Memory B cell (primary cell): ENCODE data around the gene CAPN1.
A peak's percentile ranks its signal among the peaks of the same experiment; 100 is the strongest.
"Not testable (repeated sequence)": the region's sequence is repeated elsewhere in the genome, so short reads cannot be mapped to it uniquely, and the experiment has no call there.

ENCODE experiments used
- ATAC-seq: fragments of 150-1000 bp; cut with Tn5 transposase; 2 replicates; pipeline ENCODE4 v1.10.0; 2021; ENCODE audit warnings: low read depth, mild to moderate bottlenecking, moderate library complexity
- DNase-seq, 2 donors: peaks; one replicate each; pipeline ENCODE4 v3.0.0; 2022; ENCODE audit warnings: low spot score in 2 of 2
- H3K27ac Mint-ChIP-seq: one replicate; pipeline ENCODE4 v1.8.0; 2022; ENCODE audit warnings: mild to moderate bottlenecking, moderate library complexity, mixed read lengths
- H3K27me3 Mint-ChIP-seq: one replicate; pipeline ENCODE4 v1.8.0; 2022; ENCODE audit warnings: mixed read lengths
- H3K36me3 Mint-ChIP-seq: one replicate; pipeline ENCODE4 v1.8.0; 2022; ENCODE audit warnings: mild to moderate bottlenecking, mixed read lengths
- H3K4me1 Mint-ChIP-seq: one replicate; pipeline ENCODE4 v1.8.0; 2022; ENCODE audit warnings: mixed read lengths
- H3K4me3 Mint-ChIP-seq: one replicate; pipeline ENCODE4 v1.8.0; 2022; ENCODE audit warnings: mild to moderate bottlenecking, moderate library complexity, mixed read lengths
- H3K9me3 Mint-ChIP-seq: one replicate; pipeline ENCODE4 v1.8.0; 2022; ENCODE audit warnings: mixed read lengths

The CAPN1 gene

DNA sequence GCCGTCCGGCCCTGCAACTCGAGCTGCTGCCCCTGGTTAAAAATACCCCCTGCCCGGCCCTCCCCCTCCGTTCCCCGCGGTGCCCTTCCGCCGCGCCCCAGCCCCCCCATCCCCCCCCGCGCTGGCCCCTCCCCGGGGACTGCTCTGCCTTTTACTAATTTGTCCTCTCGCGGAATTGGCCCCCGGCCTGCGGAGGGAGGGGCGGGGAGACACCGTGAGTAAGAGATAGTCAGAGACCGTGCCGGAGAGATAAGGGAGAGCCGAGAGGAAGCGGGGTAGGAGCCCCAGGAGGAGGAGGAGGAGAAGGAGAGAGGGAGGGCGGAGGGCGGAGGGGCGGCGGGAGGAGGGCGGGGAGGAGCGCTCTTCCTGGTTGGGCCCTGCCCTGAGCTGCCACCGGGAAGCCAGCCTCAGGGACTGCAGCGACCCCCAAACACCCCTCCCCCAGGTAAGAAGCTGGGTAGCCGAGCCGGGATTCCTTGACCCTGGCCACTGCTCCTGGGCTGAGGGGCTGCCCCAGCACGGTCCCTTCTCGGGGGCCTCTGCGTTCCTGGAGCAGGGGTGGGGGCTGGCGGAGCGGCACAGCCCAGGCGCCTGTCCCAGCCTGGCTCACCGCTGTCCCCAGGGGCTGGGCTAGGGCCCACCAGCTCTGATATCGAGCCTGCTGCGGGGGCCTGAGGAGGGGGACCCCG lies at the start of gene CAPN1:
TSS of gene CAPN1 (plus strand) at position 360 of the 689 bp plus-strand sequence. CDS start 774 bp downstream, outside the sequence.
- Mint-ChIP-seq H3K4me1 (peaks cover 30% of the 10 kb centered on the region), H3K36me3 (peaks cover 8% of the 10 kb centered on the region), H3K27me3 (no peaks in the 10 kb centered on the region), H3K4me3 (peak within 1 kb of the TSS; percentile 99), H3K27ac (peak within 1 kb of the TSS; percentile 90), H3K9me3 (no peaks in the 10 kb centered on the region)
- ATAC-seq, result peak; percentile 46
- peak; percentile 23 to 30 for DNase-seq

DNA sequence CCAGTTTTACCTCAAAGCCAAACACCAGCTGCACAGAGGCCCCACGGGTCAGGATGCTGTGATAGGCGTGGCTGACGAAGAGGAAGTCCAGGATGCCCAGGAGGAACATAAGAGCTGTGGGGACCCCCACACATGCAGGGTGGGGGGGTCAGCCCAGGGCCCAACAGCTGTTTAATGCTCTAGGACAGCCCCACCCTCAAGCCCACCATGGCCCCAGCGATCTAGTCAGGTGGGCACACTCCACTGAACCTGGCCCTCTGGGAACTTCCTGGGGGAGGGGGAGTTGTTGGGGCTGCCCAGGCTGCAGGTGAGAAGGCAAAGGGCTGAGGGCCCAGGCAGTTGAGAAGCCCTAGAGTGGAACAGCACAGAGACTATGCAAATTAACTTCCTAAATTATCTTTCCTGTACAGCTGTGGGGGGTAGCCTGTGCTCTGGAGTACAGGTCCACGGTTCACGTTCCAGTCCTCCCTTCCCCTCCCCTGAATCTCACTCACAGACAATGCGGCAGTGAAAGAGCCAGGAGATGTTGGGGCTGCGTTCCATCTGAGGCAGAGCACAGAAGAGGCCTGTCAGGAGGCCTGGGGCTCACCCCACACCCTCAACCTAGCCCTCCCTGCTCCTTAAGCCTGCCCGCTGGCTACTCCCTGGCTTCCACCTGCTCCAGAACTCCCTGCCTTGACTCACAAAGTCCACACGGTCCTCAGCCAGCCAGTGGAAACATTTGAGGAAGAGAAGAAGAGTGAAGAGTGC lies 49.3 kb upstream of the CAPN1 start:
- DNase-seq, result peak; percentile 54 to 59
- Mint-ChIP-seq H3K9me3 (no peaks in the 10 kb centered on the region), H3K27ac (peak overlapping the region; percentile 100), H3K4me3 (peak overlapping the region; percentile 100), H3K27me3 (no peaks in the 10 kb centered on the region), H3K36me3 (peaks cover 23% of the 10 kb centered on the region), H3K4me1 (peaks cover 52% of the 10 kb centered on the region)
- ATAC-seq, result peak; percentile 55

DNA sequence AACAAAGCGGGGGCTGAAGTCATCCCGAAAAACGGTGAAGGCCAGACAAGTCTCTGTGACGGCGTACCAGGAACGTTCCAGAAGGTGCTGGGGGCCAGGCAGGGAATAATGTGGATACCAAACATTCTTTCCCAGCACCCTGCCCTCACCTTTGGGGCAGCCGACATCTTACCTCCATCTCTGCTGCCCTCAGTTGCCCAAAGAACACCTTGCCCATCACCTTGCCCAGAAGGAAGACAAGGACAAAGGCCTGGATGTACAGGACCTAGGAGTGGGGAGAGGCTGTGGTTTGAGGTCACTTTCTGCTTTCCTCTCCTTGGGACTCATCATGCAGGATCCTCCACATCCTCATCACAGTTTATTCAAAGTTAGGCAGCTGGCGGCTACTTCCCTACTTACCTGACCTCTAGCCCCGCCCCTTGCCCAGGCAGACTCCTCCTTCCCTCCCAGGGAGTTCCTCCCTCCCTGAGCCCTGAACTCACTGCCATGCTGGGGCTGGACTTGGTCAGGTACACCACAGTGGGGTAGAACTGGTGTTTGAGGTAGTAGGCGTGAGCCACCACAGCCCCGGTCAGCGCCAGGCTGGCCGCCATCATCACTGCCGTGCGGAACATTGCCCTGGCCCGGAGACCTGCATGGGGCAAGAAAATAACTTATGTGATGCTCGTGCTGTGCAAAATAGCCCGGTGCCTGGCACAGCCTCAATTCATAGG lies 48.6 kb upstream of the CAPN1 start:
- Mint-ChIP-seq H3K4me1 (peaks cover 51% of the 10 kb centered on the region), H3K27me3 (no peaks in the 10 kb centered on the region), H3K4me3 (peak overlapping the region; percentile 100), H3K36me3 (peaks cover 23% of the 10 kb centered on the region), H3K9me3 (no peaks in the 10 kb centered on the region), H3K27ac (peak overlapping the region; percentile 100)
- DNase-seq (peak; percentile 47 to 55), ATAC-seq (peak; percentile 8)

DNA sequence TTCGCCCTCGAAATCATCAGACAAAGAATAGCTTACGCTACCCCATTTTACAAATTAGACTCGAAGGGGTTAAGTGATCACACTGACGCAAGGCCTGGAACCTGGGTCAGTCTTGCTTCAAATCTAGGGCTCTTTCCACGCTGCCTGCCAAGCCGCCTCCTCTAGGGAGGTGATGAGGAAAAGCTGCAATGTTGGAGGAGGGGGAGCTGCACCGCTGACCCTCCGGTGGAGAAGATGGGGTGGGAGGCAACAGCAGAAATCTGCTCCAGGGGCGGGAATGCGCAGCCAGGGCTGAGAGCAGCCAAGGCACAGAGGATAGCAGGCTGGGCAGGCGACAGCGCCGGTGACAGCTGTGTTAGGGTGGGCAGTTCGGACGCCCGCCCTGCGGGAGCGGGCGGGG lies 48.0 kb upstream of the CAPN1 start:
- Mint-ChIP-seq H3K9me3 (no peaks in the 10 kb centered on the region), H3K4me3 (peak overlapping the region; percentile 100), H3K27ac (peak overlapping the region; percentile 100), H3K4me1 (peaks cover 51% of the 10 kb centered on the region), H3K27me3 (no peaks in the 10 kb centered on the region), H3K36me3 (peaks cover 23% of the 10 kb centered on the region)
- DNase-seq, result no peak
- ATAC-seq, result no peak

DNA sequence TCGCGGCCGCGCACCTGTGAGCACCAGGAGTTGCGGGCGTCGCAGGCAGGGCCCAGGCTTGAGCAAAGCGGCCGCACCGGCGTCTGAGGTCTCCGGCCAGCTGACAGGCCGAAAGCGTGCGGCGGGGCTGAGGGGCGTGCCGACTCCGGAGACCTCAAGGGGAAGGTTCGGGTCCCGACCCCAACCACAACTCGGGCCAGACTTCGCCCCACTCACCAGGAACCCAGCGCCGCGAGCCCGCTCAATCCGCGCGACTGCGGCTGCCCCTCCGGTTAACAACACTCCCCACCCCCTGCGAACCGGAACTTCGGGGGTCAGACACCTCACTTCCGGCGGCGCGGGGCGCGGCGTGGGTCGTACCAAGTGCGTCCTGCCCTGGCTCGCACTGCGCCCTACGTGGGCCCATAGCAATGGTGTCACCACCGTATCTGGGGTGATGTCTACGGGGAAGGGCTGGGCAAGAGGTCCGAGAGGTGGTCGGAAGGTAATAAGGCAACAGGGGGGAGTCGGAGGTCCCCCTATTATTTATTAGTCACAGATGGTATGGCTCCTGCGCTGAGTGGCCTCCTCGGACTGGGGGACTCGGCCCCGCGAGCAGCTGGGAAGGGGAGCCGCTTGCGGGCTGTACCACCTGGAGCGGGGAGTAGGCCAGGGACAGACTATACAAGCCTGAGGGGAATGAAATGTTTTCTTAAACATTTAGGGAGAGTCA lies 47.3 kb upstream of the CAPN1 start, which contains the start of gene SYVN1:
TSS of gene SYVN1 (minus strand) at position 280 of the 712 bp plus-strand sequence. CDS start 918 bp downstream, outside the sequence.
- H3K9me3 Mint-ChIP-seq, result no peaks in the 10 kb centered on the region
- H3K36me3 Mint-ChIP-seq, result peaks cover 23% of the 10 kb centered on the region
- H3K27ac Mint-ChIP-seq, result peak within 1 kb of the TSS; percentile 100
- ATAC-seq, result peak; percentile 67
- no peaks in the 10 kb centered on the region for H3K27me3 Mint-ChIP-seq
- DNase-seq, result peak; percentile 90 to 95
- H3K4me1 Mint-ChIP-seq, result peaks cover 51% of the 10 kb centered on the region
- peak within 1 kb of the TSS; percentile 100 for H3K4me3 Mint-ChIP-seq

DNA sequence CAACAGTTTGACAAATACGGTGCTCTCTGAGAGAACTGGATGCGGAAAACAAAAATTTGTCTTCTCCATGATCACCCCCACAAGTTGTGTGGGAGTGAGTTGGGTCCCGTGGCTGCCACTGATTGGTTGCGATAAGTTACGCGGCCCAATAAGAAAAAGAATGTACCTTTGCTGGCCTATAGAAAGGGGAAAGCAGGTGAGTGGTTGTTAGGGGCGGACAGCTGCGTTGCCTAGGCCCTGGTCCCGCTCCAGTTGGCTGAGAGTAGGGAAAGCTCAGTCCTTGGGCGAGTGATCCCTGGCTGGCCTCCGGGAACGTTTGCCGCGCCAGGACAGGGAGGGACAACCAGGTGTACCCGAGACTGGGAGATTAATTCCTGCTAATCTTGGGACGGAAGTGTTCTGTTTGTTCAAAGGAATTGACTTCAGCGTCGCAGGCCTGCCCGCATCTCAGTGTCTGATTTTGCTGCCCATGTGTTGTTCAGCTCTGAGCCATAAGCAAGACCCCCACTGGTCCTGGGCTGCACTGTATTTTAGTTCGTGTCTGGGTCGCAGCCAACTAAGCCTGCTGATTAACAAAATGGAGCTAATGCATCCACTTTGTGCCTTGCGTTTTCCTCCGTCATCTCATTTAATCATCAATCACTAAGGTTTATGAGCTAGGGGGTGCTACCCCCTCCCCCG lies 46.6 kb upstream of the CAPN1 start:
- H3K4me3 Mint-ChIP-seq, result peak overlapping the region; percentile 100
- H3K27ac Mint-ChIP-seq, result peak overlapping the region; percentile 100
- ATAC-seq (peak; percentile 73), DNase-seq (peak in 1 of 2 donors; percentile 77)
- no peaks in the 10 kb centered on the region for H3K27me3 Mint-ChIP-seq
- no peaks in the 10 kb centered on the region for H3K9me3 Mint-ChIP-seq
- peaks cover 22% of the 10 kb centered on the region for H3K36me3 Mint-ChIP-seq
- peaks cover 45% of the 10 kb centered on the region for H3K4me1 Mint-ChIP-seq

DNA sequence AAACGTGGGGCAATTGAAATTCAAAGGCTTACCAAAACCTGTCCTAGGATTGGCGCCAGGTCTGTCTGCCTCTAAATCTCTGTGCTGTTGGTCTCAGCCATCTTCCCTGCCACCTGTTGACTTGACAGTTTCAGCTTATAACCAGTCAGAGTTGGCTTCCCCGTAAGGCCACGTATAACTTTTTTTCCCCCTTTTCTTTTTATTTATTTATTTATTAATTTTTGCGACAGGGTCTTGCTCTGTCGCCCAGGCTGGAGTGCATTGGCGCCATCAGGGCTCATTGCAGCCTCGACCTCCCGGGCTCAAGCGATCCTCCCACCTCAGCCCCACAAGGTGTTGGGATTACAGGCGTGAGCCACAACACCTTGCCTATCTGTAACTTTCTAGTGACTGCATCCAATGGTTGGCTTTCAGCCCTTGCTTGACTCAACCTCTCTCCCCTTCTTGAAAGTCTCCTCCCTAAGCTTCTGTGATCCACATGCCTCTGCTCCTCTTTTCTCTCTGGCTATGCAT lies 46.0 kb upstream of the CAPN1 start:
- Mint-ChIP-seq H3K9me3 (no peaks in the 10 kb centered on the region), H3K27ac (peak overlapping the region; percentile 100), H3K4me3 (peak overlapping the region; percentile 100), H3K27me3 (no peaks in the 10 kb centered on the region), H3K4me1 (peaks cover 41% of the 10 kb centered on the region), H3K36me3 (peaks cover 18% of the 10 kb centered on the region)
- ATAC-seq (no peak), DNase-seq (no peak)

DNA sequence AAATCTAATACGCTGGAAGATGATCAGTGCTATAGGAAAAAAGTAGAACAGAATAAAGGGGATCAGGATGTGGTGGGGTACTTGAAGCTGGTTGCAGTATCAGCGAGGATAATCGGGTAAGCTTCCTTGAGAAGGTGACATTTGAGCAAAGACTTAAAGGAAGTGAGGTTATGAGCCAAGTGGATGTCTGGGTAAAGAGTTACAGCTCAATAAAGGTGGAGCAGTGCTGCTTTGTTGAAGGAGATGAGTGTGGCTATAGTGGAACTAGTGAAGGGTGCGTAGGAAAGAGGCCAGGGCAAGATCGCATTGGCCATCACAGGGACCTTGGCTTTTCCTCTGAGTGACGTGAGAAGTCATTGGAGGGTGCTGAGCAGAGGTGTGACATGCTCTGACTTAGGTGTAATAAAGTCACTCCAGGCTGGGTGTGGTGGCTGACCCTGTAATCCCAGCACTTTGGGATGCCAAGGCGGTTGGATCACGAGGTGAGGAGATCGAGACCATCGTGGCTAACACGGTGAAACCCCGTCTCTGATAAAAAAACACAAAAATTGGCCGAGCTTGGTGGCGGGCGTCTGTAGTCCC lies 45.1 kb upstream of the CAPN1 start:
- Mint-ChIP-seq H3K27me3 (no peaks in the 10 kb centered on the region), H3K4me3 (no peak overlapping the region), H3K9me3 (no peaks in the 10 kb centered on the region), H3K27ac (no peak overlapping the region), H3K4me1 (peaks cover 31% of the 10 kb centered on the region), H3K36me3 (peaks cover 13% of the 10 kb centered on the region)
- DNase-seq (no peak), ATAC-seq (no peak)

DNA sequence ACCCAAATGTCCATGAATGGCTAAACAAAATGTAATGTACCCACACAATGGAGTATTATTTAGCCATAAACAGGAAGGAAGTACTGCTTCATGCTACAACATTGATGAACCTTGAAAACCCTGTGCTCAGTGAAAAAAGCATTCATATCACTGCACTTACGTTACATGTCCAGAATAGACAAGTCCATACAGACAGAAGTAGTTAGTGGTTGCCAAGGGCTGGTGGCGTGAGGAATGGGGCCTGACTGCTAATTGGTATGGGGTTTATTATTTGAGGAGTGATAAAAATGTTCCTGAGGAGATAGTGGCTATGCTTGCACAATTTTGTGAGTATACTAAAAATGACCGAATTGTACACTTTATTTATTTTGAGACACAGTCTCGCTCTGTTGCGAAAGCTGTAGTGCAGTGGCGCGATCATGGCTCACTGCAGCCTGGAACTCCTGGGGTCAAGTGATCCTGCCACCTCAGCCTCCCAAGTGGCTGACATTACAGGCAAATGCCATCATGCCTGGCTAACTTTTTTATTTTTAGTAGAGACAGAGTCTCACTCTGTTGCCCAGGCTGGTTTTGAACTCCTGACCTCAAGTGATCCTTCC lies 39.7 kb upstream of the CAPN1 start:
- H3K9me3 Mint-ChIP-seq, result no peaks in the 10 kb centered on the region
- peaks cover 2% of the 10 kb centered on the region for H3K27me3 Mint-ChIP-seq
- DNase-seq (no peak), ATAC-seq (no peak)
- peaks cover 17% of the 10 kb centered on the region for H3K4me1 Mint-ChIP-seq
- H3K4me3 Mint-ChIP-seq, result no peak overlapping the region
- H3K36me3 Mint-ChIP-seq, result no peaks in the 10 kb centered on the region
- H3K27ac Mint-ChIP-seq, result no peak overlapping the region

DNA sequence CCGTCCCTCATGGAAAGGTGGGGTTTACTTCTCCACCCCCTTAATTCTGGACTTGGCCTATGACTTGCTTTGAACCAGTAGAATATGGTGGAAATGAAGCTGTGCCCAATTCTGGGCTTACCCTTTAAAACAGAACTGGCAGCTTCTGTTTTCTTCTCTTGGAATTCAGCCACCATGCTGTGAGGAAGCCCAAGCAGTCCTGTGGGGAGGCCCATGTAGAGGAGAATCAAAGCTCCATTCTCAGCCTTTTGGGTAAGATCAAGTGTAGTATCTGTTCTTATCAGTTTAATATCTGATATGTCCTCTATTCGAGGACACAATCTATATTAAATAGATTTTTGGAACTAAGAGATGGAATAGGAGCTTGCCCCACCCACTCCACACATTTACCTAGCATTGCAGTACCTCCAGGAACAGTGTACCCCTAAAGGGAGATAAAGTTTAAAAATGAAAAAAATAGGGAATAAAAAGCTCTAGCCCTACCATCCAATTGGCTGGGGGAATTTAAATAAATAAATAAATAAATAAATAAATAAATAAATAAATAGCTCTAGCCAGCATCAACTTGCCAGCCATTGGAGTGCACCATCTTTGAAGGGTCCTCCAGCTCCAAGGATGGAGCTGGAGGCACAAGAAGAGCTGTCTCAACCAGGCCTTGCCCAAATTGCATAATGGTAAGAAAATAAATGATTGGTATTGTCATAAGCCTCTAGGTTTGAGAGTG lies 34.2 kb upstream of the CAPN1 start:
- ATAC-seq, result no peak
- Mint-ChIP-seq H3K36me3 (no peaks in the 10 kb centered on the region), H3K9me3 (no peaks in the 10 kb centered on the region), H3K4me3 (no peak overlapping the region), H3K27me3 (no peaks in the 10 kb centered on the region), H3K4me1 (peaks cover 22% of the 10 kb centered on the region), H3K27ac (no peak overlapping the region)
- DNase-seq, result no peak

DNA sequence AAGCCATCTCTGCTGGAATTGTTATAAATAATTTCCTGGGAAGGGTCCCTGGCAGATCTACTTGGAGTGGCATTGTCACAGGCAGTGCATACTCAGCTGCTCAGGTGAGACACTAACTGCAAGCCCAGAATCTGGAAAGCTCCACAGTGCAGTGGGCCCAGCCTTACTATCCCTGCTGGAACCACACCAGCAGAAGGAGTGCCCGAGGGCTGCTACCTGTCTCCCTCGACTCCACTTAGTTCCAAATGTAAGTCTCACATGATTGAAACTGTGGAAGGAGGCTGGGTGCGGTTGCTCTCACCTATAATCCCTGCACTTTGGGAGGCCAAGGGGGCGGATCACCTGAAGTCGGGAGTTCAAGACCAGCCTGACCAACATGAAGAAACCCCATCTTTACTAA lies 33.1 kb upstream of the CAPN1 start:
- H3K27me3 Mint-ChIP-seq, result no peaks in the 10 kb centered on the region
- DNase-seq (no peak), ATAC-seq (no peak)
- H3K4me3 Mint-ChIP-seq, result no peak overlapping the region
- no peaks in the 10 kb centered on the region for H3K36me3 Mint-ChIP-seq
- no peaks in the 10 kb centered on the region for H3K9me3 Mint-ChIP-seq
- H3K4me1 Mint-ChIP-seq, result peaks cover 22% of the 10 kb centered on the region
- no peak overlapping the region for H3K27ac Mint-ChIP-seq

DNA sequence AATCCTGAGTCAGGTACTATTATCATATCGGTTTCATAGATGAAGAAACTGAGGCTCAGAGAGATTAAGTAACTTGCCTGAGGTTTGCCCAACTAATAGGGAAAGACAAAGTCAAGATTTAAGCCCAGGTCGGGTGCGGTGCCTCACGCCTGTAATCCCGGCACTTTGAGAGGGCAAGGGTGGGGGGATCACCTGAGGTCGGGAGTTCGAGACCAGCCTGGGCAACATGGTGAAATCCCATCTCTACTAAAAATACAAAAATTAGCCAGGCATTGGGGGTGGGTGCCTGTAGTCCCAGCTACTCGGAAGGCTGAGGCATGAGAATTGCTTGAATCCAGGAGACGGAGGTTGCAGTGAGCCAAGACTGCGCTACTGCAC lies 31.6 kb upstream of the CAPN1 start:
- not testable (repeated sequence) for H3K36me3 Mint-ChIP-seq, H3K27ac Mint-ChIP-seq, DNase-seq, H3K9me3 Mint-ChIP-seq, ATAC-seq, H3K4me3 Mint-ChIP-seq, H3K27me3 Mint-ChIP-seq
- H3K4me1 Mint-ChIP-seq, result peaks cover 22% of the 10 kb centered on the region
